CD4-positive, alpha-beta T cell treated with Interleukin-12 subunit alpha and Interleukin-12 subunit beta, for 1 hour (primary cell): ENCODE data around the gene TNFAIP8.

Experiments
- DNase-seq: peaks from one replicate; pipeline ENCODE4 v3.0.0-alpha.2; 2020

The TNFAIP8 gene

GRCh38 chr5:119353213-119353612 is 2.6 kb upstream of the TNFAIP8 start:
- no peak for DNase-seq

DNA sequence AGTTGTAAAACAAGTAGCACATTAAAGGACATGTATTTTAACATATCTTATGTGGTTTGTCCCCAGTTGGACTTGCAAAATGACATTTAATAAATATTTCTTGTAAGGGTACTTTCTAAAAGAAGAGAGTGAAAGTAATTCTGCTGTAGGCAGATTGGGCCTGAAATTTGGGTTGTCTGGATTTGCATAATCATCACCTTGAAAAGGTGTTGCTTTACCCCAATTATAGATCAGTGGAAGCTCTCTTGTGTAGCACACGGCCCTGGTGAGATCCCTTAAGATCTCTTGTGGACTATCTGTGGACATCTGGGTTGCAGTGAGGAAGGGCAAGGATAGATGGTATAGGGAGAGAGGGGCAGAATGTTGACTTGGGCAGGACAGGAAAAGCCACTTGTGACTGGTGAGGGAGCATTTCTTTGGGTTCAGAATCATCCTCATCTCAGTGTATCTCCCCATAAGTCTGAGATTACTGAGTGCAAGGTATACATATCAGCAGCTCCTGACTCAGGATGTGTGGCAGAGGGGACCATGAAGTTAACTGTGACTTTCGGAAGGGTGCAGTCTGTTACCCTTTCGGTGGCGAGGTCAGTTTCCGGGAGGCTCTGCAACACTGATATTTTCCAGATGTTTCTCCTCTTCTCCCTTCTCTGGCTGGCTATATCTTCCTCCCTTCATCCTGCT is 2.0 kb upstream of the TNFAIP8 start:
- peak; percentile 44 for DNase-seq

GRCh38 chr5:119354537-119355243 is 1.1 kb upstream of the TNFAIP8 start:
- DNase-seq: no peak

DNA sequence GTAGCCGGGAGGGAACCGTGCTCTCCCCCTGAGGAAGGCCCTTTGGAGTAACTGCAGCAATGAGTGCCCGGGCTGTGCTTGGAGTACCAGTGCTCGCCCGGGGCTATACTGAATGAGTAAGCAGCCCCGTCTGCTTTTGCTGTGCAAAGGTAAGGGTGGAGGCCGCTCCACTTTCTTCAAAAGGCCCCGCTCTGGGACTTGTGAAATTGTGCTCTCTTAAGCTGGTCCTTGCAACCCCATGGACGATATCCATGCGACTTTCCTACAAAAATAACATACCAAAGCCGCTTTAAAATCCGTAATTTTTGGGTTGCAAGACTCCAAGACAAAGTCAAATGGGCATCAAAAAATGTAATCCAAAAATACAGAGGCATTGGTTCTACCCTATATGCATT is 578 bp upstream of the TNFAIP8 start:
- DNase-seq: no peak

GRCh38 chr5:119356612-119357188 is 881 bp downstream of the TNFAIP8 start:
- DNase-seq: no peak

- DNase-seq: no peak
Measured at GRCh38 chr5:119357270-119357669, 1.5 kb downstream of the TNFAIP8 start.

DNA sequence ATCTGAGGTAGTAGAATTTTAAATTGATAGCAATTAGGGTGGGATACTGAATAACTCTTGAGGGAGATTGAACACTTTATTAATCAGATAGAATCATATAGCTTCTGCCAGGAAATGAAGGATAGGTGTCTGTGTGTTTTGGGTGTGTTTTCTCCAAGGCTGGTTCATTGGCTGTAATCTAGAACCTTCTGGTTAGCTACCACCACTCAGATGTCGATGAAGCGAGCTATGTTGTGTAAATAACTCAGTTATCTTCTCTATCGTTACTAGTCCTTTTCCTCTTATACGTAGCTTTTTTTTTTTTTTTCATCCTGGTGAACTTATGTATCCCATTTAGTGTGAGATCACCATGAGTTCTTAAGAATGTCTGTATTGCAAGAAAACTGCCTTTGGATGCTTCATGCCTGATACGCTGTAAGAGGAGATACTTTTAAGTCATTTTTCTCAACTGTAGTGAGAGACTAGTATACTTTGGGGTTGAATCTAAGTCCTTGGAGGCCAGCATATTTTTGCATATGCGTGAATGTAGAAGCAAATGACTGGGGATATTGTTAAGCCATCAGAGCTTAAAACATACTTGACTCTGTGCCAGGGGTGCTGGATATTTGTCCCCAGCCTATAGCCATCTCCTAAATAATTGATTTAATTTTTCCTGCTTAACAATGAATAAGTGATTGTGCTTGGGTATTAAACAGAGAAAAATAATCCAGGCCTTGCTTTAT is 2.1 kb downstream of the TNFAIP8 start:
- DNase-seq: peak; percentile 40

GRCh38 chr5:119358530-119358900 is 2.7 kb downstream of the TNFAIP8 start:
- DNase-seq: no peak

DNA sequence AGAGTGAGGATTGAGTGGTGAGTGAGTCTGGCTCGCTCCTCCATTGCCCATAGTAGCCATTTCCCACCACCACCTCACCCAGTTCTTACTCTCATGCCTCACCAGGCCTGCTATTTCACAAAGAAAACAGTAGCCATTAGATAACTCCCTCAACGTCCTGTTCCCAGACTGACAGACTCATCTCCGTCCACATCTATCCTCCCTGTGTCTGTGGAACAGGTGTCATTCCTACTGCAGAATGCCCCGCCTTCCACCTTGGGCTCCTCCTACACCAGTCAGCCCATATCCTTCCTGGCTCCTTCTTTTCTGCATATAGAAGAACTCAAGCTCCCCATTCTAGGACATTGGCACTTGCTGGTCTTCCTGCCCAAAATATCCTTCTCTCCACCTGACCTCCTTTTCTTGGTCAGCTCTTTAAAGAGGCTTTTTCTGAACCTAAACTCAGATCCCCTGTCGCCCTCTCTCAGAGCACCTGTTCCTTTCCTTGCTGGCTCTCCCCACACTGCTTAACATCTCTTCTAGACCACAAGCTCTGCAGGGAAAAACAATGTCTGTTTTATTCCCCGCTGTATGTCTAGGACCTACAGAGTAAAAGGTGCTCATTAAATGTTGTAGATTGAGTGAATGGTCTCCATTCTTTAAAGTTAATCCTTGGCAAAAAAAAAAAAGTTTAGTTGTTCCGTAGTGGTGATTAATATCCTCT is 3.2 kb downstream of the TNFAIP8 start:
- no peak for DNase-seq

DNA sequence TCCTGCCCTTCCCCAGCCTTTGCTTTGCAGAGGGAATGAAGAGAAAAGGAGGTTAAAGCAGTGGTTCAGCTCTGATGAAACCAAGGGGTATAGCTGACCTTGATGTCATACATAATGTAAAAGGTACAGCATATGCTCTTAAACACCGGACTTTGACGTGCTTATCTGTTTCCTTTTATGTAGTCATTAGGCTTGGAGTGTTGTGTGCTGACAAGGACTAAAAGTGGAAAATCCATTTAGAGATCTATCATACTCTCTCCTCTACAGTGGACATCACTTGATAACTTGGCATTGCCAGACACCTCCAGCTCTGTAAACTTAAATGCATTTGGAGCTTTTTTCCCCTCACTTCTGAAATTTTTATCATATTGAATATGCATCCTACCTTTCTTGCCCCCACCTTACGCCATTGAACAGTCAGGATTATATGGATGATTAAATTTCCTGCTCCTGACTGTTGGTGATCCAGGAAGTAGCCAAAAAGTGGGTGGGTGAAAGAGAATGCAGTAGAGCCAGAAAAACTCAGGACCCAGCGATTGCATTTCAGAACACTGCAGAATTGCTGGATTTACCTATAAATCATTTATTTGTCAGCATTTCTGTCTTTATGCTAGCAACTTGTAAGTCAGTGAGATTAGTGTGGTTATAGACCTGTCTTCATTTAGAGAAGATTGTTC is 4.1 kb downstream of the TNFAIP8 start:
- no peak for DNase-seq

DNA sequence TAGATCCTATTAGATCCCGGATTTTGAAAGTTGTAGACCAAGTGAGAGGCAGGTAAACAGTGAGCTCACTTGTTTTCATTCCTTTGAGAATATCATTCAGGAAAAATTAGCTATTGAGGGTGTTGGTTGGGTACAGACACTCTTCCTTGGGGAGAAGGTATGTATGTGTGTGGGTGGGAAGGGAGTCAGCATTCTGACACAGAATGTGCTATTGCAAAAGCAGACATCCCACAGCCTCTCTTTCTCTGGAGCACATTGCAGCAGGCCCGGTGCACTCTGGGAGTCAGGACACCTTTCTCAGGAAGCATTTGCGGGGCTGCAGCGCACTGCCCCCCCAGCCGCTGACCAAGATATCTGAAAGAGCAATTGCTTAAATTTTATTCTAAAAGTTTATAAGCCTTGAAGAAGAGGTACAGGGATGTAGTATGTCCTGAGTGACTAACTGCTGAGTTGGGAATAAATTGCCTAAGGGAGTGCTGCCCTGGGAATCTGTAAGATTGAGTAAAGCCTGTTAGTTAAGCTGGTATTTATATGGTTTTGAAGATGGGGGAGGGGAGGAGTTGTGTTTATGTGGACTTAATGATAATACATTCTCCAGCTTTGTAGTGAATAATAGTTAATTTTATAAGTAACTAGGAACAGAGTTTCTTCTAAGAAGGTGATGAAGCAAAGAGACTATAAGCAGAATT is 5.2 kb downstream of the TNFAIP8 start:
- DNase-seq: no peak

DNA sequence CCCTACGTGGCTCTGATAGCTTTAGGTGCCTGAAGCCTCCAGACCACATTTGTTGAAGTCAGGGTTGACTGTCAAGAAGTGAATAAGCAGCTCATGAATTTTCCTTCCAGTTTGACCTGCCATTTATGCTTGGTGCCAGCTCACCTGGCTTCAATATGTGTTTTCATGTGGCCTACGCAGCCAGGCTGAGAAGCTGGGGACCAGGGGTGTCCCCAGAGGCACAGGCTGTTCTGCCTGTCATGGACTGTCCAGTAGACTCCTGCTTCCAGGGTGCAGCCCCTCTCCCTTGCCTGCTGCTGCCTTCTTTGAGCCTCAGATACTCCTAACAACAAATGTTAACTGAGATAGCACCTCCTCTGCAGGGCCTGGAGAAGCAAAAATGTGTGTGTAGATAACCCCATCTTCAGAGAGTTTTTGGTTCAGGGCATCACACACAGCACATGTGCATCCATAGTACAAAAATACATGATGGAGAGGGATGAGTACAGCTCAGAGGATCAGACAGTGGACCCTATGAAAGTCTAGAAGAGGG is 5.8 kb downstream of the TNFAIP8 start:
- DNase-seq: no peak

DNA sequence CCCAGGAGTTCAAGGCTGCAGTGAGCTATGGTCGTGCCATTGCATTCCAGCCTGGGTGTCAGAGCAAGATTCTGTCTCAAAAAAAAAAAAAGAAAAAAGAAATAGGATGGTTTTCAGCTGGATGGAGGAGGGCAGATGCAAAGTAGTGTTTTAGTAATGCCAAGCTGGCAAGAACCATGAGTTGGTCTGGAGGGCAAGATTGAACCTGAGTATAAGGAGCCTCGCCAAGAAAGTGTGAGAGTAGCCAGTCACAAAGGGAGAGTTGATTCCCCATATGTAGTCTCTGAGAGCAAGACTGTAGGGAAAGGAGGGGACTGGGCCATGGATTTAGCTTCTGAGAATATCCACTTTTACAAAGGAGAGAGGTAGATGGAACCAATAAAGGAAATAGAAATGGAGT is 6.9 kb downstream of the TNFAIP8 start:
- DNase-seq: no peak

- no peak for DNase-seq
Measured at GRCh38 chr5:119363271-119363670, 7.5 kb downstream of the TNFAIP8 start.

GRCh38 chr5:119363936-119364335 is 8.1 kb downstream of the TNFAIP8 start:
- DNase-seq: no peak

GRCh38 chr5:119365847-119366539 is 10.2 kb downstream of the TNFAIP8 start:
- no peak for DNase-seq

- DNase-seq: peak; percentile 51
Measured at GRCh38 chr5:119366540-119366881, 10.7 kb downstream of the TNFAIP8 start.

- DNase-seq: peak; percentile 60
Measured at GRCh38 chr5:119367502-119368237, 11.9 kb downstream of the TNFAIP8 start.

DNA sequence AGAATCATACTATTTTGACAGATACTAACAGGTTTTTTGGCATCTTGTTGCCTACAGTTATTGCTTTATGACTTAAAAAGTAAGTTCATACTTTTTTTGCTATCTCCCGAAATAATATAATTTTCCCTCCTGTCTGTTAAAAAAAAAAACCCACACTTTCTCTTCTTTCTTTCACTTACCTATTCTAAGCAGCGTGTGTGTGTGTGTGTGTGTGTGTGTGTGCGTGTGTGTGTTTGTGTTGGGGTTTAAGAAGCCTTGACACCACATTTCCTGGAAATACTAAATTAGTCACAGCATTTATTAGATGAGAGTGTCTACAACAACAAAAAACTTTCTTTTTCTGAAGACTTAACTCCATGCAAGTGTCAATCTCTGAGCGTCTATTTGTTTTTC is 12.4 kb downstream of the TNFAIP8 start:
- DNase-seq: peak; percentile 79

DNA sequence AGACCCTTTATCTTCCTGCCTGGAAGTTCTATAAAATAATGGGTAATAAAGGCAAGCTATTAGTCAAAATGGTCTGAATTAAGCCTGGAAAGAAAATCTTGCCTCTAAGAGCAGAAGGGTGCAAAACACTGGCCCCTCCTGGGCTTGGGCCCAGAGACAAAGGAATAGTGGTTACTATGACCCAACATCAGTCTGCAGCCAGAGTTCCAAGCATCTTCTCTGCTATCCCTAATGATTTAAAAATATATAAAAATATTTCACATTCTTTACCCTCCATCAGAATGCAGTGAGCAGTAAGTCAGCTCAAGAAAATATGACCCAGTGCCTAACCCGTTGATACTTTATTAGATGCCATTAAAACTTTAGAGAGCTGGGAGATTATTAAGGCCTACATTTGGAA is 14.7 kb downstream of the TNFAIP8 start:
- no peak for DNase-seq
